Islet precursor cell (in vitro differentiated cells): ENCODE measurements around the gene TMEM220.
"Not testable (repeated sequence)": the region's sequence is repeated elsewhere in the genome, so short reads cannot be mapped to it uniquely, and the experiment has no call there.

Experiments used
- DNase-seq: peaks from one replicate; pipeline ENCODE4 v3.0.0-alpha.2; 2018

Gene TMEM220

DNA sequence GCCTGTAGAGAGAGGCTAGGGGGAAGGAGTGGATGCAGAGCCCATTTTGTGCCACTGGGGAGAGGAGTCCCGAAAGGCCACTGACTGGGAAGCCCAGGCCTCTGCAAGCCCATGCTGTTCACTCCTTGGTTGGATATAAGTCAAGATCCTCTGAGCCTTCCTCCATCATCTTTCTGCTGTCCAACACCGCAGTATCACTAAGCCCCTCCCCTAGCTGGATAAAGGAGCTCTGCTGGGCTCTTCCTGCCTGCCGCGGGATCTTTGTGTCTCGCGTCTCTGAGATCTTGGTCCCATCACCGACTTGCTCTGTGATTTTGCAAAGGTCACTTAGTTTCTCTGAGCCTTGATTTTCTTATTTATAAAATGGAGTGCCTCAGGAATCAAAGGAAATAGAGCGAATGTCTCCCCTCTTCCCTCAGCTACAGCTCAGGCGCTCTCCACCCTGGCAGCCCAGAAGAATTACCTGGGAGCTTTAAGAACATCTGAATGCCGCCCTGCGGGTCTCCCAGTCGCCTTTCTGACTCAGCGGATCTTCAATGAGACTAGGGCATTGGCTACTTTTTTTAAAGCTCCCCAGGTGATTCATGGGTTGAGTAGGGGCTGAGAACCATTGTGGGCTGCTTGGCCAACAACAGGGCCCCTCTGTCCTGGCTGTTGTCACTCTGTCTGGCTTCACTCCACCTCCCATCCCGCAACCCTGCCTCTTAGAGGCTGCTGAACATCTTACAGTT is 25.2 kb upstream of the TMEM220 start:
- DNase-seq, result peak; percentile 94

DNA sequence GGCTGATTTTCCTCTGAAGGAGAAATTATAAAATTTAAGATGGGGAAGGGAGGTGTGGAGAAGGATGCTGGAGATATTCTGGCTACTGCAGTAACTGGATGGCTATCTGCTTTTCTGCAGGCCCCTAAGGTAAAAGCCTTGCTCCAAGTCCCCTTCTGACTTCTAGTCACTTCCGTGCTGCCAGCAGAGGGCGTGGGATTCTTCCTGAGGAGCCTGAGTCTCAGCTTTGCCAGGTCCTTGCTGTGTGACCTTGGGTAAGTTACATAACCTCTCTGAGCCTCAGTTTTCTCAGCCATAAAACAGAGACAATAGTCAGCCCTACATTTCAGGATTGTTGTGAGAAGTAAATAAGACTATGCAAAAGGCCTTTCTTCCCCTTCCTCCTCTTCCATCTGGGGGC is 24.3 kb upstream of the TMEM220 start:
- peak; percentile 87 for DNase-seq

DNA sequence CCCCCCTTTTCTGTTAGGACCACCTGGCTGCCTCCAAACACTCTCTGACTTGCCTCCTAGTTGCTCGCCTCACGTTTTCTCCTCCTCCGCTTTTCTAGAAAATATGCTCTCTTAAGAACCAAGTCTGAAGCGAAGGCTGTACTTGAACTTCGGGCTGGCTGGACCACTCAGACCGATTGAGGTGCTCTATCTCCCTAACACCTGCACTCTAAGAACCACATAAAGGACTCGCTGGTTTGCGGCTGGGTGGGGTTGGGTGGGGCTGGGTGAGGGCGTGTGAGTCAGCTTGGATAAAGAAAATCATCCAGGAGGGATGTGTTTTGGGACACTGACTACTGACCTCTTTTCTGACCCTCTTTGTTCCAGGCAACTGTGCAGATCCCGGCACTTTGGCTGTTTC is 22.9 kb upstream of the TMEM220 start:
- no peak for DNase-seq

DNA sequence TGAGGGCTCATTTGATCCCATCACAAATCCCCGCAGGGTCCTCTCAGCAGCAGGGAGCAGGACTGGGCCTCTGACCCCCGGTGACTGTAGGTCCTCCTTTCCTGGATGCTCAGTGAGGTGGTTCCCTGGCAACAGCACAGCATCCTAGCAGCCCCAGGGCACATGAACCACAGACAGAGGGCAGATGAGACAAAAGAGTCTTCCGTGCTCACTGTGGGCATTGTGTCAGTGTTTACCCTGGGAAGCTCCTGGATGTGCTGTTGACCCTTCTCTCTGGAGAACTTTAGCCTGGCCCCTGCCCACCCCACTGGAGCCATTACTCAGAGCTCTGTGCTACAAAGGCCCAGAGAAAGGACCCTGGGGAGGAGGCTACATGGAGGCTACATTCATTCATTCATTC is 21.7 kb upstream of the TMEM220 start:
- DNase-seq, result no peak

DNA sequence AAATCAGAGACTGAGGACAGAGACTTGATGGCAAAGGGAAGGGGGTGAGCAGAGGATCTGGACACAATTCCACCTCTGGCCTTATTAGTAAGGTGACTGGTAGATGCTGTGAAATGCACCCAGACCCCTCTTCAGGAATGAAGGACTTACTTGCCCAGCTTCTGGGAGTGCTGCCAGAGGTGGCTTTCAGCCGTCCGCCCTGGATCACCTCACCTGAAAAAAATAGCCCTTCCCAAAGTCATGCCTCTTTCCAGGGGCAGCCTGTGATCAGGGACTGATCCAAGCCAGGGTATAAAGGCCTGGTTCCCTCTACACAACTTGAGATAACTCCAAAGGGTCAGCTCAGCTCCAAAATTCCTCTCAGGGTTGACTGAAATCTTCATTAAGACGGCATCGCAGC is 20.4 kb upstream of the TMEM220 start:
- DNase-seq, result no peak

DNA sequence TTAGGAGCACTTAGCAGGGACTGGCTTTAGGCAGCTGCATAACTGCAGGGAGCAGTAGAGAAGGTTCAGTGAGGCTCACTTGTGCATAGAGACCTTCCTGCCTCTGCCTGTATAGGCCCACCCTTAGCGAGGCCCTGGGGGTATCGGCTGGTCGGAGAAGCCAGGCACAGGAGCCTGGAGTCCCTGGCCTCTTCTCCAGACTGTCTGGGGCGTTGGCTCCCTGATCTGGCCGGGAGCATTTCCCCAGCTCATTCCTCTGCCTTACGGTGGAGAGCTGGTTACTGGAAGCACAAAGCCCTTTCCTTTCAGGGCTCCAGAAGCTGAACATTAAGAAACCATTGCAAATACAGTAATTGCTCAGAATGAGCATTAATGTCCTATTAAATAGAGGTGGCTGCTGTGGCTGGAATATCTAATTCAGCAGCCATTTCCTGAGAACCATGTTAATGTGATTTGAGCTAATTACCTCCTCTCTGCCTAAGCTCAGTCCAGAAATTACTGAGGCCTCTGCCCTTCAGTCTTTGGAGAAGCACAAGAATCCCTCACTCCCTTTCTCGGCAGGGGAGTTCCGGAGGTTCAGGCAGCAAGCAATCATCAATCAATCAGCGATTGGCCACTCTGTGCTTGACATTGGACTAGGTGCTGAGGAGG is 18.8 kb upstream of the TMEM220 start:
- DNase-seq, result no peak

DNA sequence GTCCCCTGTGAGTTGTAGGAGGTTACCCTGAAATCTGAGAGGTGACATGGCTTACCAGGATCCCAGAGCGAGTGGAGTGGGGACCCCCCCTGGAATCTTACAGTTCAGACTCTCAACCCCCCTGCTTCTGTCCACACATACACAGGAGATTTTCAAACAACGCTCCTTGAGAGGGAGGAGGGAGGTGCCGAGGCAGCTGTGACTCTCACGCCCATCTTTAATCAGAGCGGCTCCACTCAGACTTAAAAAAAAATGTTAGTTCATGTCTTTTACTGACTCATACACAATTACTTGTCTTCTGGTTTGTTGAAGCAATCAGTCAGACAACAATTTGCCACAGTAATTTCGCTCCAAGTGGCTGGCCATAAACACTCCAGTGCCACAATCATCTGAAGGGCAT is 15.4 kb upstream of the TMEM220 start:
- DNase-seq, result no peak

DNA sequence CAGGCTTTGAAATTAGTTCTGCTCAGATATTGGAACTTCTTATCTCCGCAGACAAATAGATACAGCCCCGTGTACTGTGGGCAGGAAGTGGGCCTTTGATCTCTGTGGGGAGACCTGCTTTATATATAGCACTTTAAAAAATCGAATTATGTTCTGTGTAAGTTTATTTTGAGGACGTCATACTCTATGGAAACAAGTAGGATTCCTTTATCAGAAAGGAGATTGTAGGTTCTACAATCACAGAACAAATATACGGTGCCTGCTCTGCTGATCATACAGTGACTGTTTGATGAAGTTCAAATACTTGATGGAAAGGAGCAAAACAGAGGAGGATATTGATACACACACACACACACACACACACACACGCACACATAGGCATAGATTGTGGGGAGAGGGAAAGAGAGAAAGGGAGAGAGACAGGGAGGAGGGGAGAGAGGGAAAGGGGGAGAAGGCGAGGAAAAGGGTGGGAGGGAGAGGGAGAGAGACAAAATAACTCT is 14.7 kb upstream of the TMEM220 start:
- no peak for DNase-seq

DNA sequence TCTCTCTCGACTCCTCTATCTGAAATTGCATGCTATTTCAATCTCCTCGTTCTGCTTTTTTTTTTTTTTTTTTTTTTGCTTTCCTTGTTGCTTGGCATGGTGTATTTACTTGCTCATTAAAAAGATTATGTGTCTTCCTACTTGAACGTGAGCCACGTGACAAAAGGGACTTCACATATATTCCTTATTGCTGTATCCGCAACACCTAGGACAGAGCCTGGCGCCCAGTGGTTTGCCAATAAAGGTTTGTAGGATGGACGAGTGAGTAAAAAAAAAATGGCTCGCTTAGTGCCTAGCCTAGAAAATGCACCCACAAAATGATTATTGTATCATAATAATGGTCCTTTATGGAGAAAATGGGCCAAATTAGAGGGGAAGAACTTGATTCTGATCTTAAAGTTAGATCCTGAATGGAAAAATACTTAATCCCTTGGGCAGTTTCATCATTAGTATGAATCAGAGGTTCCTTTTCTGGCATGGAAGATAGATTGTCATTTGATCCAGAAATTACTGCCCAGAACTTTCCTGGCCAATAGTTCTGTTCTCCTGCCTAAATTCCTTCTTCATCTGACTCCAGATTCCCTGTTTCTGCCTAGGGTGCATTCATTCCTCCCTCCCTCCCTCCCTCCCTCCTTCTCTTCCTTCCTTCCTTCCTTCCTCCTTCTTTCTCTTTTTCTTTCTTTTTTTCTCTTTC is 13.6 kb upstream of the TMEM220 start:
- no peak for DNase-seq

DNA sequence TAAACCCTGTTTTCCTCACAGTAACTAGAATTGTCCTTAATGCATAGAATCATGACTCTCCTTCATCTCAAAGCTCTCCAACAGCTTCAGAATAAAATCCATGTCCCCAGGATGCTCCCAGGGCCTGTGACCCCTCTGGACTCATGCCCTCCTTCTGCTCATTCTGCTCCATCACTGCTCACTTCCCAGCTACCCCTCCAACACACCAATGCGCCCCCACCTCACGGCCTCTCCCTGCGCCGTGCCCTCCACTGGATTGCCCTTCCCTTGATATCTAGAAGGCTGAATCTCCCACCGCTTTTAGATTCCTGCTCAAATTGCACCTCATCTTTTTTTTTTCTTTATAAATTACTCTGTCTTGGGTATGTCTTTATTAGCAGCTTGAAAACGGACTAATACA is 12.6 kb upstream of the TMEM220 start:
- no peak for DNase-seq

DNA sequence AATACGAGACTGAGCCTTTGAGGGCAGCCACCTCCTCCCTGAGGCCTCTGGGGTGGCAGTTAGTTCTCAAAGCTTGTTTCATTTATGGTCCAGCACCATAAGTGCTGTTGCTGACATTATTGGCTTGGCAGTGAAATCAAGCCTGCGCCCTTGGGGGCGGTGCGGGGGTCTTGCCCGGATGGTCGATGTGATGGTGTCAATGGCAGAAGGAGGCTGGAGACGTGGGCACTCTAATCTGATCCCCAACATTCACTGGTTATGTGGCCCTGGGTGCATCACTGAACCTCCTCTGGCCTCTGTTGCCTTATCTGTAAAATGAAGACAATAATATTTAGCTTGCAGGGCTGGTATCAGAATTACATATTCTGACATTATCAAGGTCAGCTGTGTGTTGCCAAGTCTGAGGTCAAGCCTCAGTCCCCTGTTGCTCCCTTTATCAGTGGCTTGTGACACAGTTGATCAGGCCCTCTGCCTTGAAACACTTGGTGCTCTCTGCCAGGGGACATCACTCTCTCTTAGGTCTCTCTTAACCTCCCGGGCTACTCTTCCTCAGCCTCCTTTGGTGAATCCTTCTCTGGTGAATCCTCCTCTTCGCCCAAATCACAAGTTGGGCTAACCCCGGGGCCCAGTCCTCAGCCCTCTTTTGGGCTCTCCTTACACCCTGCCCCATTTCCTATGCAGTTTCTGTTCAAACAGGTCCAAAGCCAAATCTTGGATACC is 11.8 kb upstream of the TMEM220 start:
- DNase-seq, result peak; percentile 43

DNA sequence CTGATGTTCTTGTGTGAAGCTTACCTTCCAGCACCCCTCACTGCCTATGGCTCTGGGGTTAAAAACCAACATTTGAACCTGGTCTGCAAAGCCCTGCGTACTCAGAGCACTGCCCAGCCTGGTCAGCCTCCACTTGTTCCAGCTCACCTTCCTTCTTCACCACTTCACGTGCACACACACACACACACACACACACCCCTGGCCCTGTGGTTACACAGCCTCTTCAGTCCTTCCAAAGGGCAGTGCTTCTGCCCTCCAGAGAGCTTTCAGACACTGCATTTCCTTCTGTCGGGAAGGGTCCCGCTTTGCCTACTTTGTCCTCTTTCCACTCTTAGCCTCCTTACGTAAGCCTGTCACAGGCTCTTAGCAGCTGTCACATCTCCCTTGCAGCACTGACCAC is 9.6 kb upstream of the TMEM220 start:
- peak; percentile 58 for DNase-seq

DNA sequence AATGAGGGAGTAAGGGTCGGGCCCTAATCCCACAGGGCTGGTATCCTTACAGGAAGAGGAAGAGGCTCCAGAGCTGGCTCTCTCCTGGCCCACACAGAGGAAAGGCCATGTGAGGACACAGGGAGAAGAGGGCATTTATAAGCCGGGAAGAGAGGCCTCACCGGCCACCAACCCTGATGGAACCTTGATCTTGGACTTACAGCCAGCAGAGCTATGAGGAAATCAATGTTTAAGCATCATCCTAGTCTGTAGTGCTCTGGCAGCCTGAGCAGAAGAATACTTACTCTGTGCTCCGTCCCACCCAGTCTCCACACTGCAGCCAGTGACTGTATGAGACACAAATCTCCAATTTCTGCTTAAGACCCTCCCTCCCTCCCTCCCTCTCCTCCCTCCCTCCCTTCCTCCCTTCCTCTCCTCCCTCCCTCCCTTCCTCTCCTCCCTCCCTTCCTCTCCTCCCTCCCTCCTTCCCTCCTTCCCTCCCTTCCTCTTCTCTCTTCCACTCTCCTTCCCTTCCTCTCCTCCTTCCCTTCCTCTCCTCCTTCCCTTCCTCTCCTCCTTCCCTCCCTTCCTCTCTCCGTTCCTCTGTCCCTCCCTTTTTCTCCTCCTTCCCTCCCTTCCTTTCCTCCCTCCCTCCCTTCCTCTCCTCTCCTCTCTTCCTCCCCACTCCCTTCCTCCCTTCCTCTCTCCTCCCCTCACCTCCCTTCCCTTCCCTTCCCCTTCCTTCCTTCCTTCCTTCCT is 8.9 kb upstream of the TMEM220 start:
- DNase-seq, result peak; percentile 46

DNA sequence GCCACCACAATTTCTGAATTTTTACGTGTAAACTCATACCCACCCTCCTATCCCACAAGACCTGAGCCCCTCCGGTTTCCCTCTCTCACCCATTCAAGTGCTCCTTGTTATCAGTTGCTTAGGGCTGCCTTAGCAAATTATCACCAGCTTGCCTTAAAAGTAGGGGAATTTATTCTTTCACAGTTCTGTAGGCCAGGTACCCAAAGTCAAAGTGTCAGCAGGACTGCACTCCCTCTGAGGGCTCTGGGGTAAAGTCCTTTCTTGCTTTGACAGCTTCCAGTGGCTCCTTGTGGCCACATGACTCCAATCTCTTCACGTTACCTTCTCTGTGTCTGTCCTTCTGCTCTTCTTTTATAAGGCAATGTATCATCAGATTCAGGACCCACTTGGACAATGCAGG is 7.9 kb upstream of the TMEM220 start:
- no peak for DNase-seq

DNA sequence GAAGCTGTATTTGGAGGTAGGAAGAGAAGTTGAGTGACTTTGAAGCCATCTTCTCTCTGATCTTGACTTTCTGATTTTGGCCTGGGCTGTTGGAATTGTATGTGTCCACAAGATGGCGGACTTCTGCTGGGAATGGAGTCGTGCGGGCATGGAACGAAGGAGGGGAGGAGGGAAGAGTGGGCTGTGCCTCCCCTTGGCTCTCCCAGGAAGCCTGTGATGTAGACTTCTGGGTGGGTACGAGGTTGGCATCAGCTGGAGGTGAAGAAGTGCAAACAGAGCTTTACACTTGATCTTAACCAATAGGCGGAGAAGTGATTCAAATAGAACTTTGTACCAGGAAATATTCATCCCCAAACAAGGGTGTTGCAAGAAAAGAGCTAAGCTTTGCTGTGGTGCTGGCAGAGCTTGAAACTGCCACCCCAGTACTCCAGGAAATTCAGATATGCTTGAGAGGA is 7.4 kb upstream of the TMEM220 start:
- DNase-seq, result peak; percentile 83

DNA sequence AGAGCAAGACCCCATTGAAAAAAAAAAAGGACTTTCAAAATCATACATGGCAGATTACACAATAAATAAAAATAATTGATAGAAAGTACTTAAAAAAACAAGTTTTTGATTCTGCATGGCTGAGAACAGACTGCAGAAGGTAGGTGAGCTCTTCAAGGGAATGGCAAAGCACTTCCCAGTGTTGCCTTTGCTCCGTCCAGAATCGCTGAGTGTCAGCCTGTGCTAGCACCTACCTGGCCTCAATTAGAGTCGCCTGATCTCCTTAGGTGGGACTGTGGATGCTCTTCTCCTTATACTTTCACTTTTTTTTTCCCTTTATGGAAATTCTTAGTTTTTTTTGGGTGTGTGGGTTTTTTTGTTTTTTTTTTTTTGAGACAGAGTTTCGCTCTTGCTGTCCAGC is 6.0 kb upstream of the TMEM220 start:
- no peak for DNase-seq

DNA sequence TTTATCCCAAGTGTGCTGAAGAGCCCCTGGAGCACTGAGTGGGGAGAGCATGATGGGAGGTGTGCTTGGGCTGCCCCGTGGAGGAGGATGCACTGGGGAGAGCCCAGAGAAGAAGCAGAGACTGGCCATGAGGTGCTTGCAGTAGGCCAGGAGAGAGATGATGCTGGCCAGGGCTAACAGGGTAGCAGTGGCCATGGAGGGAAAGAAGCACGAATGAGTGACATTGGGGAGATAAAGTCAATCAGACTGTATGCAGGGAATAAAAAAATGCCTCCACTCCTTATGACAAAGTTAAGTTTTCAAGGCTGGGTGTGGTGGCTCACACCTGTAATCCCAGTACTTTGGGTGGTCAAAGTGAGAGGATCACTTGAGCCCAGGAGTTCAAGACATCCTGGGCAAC is 5.4 kb upstream of the TMEM220 start:
- DNase-seq, result no peak

DNA sequence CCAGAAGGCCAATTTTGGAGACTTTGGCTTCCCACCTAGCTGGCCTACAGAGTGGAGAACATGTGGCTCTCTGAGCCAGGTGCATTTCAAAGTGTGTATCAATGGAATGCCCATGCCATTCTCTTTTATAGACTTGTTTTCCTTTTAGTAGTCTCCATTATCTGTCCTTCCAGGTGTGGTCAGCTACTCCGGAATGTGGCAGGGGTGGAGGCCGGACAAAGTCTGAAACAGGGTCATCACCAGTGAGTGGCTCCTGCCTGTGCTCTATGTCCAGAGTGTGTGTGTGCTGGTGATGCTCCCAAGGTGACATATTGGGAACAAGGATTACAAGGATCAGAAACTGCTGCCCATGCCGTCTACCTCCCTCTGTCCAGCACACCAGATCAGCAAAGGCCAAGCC is 3.8 kb upstream of the TMEM220 start:
- DNase-seq, result no peak

DNA sequence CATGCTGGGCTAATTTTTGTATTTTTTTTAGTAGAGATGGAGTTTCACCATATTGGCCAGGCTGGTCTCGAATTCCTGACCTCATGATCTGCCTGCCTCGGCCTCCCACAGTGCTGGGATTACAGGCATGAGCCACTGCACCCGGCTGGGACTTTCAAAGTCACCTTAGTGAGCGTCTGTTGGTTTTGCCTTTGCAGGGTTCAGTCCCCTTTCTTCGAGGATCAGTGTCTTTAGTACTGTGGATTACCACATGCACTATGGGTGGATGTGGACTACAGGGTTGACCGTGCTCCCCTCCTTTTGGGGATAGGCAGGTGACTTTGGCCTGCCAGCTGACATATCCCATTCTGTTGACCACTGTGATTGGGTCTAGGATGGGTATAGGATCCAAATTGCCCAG is 2.3 kb upstream of the TMEM220 start:
- not testable (repeated sequence) for DNase-seq

DNA sequence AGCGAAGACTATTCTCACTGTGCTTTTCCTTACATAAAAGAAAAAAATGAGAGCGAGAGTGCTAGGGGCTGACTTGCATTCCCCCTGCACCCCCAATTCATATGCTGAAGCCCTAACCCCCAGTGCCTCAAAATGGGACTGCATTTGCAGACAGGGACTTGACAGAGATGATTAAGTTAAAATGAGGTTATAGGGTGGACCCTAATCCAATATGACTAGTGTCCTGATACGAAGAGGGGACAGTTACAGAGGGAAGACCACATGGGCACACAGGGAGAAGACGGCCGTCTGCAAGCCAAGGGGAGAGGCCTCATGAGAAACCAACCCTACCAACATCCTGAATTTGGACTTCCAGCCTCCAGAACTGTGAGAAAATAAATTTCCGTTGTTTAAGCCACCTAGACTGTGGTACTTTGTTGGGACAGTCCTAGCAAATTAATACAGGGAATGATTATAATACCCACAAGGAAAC is 1.6 kb upstream of the TMEM220 start:
- no peak for DNase-seq

DNA sequence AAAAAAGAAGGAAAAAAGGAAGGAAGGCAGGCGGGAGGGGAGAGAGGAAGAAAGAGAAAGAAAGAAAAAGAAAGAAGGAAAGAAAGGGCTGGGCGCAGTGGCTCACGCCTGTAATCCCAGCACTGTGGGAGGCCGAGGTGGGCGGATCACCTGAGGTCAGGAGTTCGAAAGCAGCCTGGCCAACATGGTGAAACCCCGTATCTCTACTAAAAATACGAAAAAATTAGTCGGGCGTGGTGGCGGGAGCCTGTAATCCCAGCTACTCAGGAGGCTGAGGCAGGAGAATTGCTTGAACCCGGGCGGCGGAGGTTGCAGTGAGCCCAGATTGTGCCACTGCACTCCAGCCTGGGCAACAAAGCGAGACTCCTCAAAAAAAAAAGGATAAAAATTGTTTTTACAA is 424 bp upstream of the TMEM220 start:
- not testable (repeated sequence) for DNase-seq

DNA sequence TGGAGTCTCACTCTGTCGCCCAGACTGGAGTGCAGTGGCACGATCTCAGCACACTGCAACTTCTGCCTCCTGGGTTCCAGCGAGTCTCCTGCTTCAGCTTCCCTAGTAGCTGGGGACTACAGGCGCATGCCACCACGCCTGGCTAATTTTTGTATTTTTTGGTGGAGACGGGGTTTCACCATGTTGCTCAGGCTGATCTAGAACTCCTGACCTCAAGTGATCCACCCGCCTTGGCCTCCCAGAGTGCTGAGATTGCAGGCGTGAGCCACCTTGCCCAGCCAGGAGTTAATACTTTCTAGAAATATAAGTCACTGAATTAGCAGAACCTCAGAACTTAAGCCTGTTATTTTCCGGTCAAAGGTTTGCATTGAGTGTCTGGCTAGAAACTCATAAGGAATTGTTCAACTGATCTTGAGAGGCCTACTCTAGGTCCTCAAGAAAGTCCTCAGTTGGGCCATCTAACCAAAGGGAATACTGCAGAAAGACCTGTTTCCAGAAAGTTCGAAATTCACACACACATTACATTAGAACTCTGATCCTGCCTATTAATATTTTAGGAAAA is 1.4 kb downstream of the TMEM220 start:
- DNase-seq, result no peak
